HG02588 (cell line): Measurements from ENCODE around the gene AVPR2.

Experiments
- ATAC-seq: cut with Tn5 transposase; IDR thresholded peaks from one replicate; pipeline ENCODE4 v1.9.1; 2021; ENCODE audit warnings: mild to moderate bottlenecking, moderate library complexity; ENCODE audit not compliant: unreplicated experiment

Gene AVPR2

DNA sequence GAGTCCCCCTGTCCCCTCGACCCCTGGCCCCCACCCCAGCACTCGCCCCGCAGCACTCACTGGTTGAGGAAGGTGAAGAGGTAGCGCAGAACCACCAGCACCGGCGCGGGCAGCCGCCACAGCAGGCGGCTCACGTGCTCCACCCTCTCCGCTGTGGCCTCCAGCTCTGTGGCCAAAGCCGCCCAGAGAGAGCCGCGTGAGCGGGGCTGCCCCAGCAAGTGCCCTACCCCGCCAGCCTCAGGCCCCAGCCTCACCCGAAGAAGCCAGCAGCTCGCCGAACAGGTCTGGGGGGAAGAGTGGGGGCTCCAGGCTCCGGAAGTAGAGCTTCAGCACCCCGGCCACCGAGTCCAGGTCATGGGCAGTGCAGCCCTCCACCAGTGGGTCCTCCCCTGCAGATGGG lies 6.0 kb downstream of the AVPR2 start:
- no peak for ATAC-seq

DNA sequence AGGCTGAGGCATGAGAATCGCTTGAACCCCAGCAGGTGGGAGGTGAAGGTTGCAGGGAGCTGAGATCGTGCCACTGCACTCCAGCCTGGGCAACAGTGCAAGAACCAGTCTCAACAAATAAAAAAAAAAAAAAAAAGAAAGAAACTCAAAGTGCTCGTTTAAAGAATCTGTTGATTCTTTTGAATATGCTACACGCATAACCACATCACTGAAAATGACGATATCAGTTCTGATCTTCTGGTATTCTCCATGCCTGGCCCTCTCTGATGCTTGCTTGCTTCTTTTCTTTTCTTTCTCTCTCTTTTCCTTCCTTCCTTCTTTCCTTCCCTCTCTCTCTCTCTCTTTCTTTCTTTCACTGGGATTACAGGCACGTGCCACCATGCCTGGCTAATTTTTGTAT lies 7.3 kb downstream of the AVPR2 start:
- ATAC-seq, result no peak

DNA sequence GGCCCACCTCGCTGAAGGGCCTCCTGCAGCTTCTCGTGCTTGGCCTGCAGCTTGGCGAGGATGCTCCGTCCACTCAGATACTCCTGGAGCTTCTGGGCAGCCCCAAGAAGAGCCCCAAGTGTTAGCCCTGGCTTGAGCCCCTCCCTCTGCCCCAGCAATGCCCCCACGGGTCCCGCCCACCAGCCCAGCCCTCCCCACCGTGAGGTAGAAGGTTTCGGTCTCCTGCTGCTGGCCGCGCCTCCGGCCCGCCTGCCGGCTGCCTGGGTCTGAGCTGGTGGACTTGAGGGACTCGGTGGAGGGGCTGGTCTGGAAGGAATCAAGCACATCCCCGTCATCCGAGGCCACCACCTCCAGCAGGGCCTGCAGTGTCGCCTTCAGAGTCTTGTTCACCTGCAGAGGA lies 8.7 kb downstream of the AVPR2 start:
- ATAC-seq, result no peak

DNA sequence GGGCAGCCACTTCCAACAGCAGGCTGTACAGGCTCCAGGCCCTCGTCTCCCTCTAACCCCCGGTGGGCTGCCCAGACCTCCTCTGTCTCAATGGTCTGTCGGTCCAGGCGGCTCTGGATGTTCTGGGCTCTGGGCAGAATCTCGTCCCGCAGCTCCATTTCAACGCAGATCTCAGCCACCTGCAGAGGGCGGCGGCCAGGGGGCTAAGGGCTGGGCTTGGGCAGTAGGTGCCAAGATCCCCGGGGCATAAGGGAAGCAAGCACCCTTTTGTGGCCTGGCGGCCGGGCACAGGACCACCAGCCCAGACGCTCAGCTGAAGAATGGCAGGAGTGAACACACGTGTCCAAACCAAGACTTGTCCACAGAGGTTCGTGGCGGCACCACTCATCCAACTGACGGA lies 9.2 kb downstream of the AVPR2 start:
- ATAC-seq, result no peak

DNA sequence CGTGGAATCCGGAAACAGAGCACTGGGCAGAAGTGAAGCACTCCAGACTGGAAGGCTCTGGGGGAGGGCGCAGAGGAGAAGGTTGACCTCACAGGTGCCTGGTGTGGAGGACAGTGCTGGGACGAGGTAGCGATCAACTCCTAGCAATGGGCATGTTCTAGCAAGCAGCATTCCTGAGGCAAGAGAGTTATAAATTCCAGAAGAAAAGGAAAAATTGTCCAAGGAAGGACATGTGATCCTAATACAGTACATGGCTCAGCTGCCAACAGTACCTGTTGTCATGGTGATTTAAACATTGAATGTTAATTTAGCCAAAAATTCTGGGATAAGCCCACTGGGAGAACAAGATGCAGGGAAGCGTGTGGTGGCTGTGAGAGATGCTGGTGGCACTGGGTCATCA lies 13.4 kb downstream of the AVPR2 start:
- ATAC-seq, result no peak

DNA sequence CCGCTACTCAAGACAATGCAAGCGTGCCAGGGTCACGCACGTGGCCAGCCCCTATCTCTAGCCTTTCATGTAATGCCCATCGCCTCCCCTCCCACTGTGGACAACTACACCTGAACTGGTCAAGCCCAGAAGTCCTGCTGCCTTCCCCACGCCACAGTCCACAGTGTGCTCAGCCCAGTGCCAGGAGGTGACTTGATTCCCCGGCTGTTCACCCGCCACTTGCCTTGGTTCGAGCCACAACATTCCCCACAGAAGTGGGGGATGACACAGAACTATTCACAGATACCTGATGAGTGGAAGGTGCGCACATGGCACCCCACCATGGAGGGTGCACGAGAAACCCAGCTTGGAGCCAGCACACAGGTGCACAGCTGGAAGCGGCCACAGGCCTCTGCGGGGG lies 14.8 kb downstream of the AVPR2 start:
- no peak for ATAC-seq

DNA sequence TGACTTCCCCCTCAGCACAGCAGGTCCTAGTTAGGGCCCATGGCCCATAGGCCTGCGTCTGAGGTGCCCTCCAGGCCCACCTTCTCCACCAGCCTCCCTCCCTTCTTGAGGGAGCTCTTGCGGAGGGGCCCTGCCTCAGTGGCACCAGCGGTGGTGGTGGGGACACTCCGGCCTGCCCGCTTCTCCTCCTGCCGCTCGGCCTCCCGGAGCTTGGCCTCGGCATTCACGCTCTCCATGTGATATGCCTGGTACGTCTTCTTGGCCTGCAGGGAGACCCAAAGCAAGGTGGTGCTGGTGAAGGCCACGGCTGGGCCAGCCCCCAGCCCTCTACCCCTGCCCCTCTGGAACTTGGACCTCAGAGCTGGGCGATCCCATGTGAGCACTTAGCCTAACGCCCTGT lies 16.1 kb downstream of the AVPR2 start:
- no peak for ATAC-seq

DNA sequence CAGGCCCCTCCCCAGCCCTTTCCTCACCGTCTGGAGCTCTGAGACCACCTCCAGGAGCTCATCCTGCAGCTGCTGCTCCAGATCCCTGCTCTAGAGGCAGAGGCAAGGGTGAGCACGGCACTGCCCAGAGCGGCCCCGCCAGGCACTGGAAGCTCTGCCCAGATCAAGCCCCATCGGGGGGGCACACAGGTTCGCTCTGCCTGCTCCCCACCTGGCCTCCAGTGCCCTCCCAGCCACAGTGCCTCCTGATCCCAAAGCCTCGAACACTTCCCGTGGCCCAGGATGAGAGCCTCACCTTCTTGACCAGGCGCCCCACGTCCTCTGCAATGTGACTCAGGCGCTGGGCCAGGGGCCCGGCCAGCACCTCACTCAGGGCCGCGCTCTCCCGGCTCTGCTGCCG lies 16.6 kb downstream of the AVPR2 start:
- no peak for ATAC-seq

DNA sequence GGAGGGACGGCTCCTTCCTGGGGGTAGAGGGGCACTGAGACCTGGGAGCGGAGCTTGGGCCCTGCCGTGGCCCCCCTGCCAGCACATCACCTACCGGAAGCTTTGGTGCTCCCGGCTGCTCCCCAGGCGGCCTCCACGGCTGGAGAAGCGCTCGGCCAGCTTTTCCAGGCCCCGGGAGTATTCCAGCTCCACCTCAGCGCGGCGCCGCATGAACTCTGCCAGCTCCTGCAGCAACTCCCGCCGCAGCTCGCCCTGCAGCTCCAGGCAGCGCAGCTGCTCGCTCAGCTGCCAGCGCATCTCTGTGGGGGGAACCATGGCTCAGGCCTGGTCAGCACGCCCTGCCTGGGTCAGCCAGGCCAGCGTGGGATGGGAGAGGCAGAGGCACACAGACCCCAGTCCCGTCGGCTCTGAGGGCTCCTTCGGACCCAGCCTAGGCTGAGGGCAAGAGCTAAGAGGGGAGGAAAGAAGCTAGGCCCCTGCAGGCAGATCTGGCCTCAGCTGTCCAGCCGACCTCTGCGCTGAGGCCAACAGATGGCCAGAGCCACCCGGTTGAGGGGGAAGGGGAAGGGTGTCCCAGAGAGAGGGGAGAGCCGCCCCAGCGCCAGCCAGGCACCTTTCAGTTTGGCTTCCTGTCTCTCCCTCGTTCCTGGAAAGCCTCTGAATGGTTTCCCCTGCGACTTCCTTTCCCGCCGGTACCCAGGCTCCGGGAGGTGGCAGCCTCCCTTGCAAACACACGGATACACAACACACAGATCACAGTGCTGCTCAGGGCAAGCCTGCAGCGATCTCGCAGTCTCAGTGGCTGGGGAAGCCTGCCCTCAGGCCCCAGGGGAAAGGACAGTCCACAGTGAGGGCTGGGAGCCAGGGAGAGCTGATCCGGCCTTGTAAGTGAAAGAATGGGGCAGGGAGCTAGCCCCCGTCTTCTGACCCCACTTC lies 17.3 kb downstream of the AVPR2 start:
- ATAC-seq, result no peak

DNA sequence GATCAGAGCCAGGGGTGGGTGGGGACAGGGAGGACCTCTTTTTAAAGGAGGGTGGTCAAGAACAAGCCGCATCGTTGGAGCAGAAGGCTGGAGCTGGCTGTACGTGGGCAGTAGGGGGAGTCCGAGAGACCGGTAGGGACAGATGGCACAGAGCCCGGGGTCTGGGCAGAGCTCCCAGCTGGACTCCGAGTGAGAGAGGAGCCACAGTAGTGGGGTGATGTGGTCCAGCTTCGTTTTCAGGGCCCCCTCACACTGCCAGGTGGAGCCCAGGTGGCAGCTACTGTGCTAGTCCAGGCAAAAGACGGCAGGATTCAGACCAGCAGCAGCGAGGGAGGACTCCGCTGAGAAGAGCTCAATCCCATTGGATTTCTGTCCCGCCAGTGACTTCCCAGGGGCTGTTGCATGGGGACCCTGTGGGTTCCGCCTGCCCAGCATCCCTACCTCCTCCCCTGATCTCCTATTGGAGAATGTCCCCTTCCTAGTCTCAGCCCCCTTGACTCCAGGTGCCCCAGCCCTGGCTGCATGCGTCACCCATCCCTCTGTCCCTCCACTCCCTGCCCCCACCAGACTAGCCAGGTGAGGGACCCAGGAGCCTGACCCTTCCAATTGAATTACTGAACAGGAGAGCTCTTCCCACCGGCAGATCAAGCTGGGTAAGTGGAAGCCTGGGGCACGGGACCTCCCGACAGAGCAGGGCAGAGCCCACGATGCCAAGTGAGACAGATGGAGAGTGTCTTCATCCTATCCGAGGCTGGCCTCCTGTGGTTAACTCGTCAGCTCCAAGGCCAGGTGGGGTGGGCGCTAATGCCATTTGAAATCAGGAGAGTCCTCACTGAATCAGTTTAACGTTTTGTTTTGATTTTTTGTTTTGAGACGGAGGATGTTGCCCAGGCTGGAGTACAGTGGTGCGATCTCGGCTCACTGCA lies 18.7 kb downstream of the AVPR2 start:
- no peak for ATAC-seq

DNA sequence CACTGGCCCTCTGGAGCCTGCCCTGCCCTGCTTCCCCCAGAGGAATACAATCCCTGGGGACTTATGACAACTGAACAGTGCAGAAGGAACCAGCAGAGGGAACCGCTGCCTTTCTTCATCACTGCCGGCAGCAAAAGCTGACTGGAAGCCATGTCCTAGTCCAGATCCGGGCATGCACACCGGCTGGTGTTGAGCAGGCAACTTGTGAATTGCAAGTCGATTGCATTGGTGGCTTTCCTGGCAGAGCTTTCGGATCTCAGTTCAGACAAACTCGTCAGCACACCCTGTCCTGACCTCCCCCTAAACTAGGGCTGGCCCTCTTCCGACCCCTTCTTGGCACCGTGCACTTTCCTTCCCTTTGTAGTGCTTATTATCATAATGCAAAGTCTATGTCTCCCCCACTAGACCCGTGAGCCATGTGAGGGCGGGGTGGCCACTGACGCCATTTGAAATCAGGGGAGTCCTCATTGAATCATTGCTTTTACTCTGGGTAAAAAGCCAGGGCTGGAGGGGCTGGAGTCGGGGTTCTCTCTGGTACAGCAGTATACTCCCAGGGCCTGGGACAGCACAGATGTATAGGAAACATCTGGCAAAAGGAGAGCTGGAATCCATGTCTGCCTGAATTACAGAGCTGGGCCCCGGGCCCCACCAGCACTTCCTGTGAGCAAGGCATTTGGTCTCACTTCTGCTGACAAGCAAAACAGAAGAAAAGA lies 19.8 kb downstream of the AVPR2 start:
- no peak for ATAC-seq

DNA sequence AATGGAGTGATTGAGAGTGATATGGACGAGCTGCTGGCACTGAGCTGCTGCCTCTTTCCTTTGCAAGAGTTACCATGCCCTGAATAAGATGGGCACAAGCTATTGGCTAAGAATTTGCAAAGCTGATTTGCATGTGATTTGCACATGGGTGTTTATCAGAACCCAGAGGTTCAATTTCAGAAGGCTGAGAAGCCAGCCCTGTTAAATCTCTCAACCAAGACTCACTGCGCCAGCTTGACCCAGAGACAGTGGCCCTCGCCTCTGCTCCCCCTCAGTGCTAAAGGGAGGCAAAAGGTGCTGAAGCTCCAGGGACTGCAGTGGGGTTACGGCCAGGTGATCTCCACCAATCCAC lies 20.9 kb downstream of the AVPR2 start:
- no peak for ATAC-seq

DNA sequence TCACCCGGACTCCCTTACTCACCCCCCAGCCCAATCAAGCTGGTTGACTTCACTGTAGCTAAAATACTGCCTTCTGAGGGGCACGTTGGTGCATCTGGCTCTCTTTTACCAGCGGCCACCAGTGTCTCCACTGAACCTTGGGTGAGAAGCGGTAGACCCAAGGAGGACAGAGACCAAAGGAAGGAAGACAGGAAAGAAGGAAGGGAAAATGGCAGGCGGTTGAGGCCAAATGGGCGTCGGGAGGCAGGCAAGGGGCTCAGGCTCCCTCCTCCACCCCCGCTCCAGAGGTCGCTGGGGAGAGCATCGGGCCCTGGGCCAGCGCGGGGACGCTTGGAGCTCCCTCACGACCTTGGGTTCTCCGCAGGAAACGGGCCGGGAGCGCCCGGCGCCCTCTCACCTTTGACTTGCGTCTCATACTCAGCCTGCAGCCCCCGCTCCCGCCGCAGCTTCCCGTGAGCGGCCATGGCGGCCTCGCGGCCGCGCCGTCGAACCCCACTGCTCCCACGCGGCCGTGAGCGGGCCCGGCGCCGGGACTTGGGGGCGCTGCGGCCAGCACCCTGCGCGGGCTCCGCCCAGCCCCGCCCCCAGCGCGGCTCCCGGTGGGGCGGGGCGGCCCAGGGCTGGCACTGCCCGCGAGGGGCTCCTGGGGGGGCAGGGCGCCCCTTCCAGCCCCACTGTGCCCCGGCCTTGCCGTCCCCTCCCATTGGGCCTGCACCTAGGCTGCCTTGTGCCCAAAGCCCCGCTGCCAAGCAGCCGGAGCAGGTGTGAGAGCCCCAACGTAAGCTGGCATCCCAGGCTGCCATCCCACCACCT lies 21.5 kb downstream of the AVPR2 start, which contains the start of gene ARHGAP4:
Gene ARHGAP4, minus strand, starts transcription at position 526 of the 813 bp plus-strand sequence. Its CDS starts 62 bp downstream, at position 464.
- no peak for ATAC-seq

DNA sequence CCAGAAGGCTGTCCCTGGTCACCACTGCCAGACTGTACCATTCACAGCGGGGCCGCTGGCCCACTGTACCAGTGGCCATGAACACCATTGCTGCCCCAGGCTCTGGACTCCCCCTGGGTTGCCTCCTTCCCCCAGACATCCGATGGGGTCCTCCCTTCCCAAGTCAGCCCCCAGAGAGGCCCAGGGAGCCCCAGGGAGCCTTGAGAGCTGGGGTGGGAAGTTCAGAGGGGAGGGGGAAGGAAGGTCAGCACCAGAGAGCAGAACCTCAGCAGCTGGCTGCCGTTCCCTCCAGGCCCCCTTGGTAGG lies 22.0 kb downstream of the AVPR2 start:
- ATAC-seq, result no peak

DNA sequence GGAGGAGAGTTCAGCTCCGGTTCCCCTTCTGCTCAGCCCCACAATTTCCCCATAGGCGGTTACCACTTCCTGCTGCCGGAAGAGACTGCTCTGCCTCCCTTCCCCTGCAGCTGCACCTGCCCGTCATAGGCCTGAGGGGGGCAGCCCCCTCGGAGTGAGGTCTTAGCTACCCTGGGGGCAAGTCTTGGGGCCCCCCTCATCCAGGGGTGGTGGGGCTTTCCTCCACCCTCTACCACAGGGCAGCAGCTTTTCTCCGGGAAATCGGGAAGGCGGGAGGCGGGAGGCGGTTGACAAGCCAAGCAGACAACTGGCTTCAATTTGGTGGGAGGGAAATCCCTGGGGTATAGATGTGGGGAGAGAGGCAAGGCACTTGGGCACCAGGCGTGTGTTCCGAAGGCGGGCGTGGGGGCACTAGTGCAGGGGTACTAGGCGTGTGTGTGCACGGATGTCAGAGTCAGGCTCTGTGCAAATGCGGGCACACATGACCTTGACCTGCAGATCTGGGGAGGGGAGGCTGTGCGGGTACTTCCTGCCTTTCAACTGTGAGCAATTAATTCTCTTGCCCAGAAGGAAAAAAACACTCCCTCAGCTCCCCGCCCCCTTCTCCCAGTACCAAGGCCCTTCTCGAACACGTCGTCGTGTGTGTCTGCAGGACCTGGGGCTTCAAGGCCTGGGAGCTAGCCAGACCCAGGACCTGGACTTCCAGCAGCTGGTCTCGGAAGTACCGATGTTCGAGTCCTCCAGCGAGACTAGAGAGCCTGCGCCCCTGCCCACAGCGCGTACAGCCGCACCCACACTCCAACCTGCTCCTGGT lies 22.6 kb downstream of the AVPR2 start:
- peak; percentile 34 for ATAC-seq

DNA sequence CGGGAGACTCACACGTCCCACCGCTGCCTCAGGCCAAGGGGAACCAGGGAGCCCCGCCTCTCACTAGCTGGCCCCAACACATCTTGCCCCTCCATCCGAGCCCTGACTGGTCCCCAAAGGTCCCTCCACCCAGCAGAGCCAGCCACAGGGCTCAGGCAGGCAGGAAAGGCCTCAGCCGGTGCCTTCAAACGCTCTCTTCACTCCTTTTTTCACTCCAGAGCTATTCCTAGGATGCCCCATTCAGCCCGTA lies 23.1 kb downstream of the AVPR2 start:
- ATAC-seq, result no peak

DNA sequence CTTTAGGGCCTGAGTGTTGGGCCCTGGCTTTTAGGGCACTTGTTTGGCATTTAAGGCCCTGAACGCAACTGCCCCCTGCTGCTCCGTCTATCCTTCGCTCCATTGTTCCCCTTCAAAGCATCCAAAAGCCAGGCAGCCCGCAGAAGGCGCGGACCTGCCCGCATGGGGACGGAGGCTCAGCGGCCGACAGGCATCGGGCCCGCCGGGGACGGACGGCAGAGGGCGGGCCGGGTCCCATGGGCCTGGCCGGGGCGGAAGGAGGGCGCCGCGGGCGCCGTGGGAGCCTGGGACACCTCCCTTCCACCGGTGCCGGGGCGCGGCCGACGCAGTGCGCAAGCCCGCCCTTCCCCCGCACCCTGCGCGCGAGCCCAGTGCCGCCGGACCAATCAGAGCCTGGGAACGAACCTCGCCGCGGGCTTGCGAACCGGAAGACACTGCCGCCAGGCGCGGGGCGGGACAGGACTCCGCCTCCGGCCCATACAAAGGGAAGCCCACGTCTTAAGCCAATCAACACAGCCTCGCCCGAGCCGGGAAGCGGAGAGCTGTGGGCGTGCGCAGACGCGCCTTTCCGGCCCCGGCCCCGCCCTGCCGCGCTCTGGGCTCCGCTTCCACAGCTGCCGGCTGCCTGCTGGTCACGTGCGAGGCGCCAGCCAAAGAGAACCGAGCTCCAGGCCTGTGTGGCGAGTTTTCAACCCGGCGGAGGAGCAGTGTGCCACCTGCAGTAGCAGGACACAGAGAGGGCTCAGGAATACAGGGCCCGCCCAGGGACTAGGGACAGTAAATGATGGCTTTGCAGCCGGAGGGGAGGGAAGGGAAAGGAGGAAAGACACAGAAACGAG lies 23.7 kb downstream of the AVPR2 start:
- ATAC-seq, result peak; percentile 65

DNA sequence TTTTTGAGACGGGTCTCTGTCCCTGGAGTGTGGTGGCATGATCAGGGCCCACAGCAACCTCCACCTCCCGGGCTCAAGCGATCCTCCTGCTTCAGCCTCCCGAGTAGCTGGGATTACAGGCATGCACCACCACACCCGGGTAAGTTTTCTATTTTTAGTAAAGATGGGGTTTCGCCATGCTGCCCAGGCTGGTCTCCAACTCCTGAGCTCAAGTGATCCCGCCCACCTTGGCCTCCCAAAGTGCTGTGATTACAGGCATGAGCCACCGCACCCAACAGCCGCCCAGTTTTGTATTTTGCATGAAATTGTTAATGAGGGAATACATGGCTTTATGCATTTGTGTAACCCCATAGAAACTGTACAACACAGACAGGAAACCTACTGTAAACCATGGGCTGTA lies 24.4 kb downstream of the AVPR2 start:
- ATAC-seq, result no peak

DNA sequence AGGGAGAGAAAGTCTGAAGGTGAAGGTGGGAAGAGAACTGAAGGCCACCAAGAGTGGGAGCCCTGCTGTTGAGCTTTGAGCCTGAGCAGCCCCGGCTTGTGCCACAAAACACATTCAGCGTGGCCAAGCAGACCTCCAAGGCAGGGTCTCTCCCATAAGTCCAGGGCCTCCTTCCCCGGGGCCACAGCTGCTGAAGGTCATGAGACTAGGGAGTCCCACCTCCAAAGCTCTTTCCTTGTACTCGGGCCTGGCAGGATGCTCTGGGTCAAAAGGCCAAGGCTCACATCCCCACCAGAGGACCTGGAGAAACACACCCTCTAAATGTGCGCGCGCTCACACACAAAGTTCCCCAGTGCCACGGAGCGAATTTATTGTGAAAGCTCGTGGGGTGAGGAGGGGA lies 25.1 kb downstream of the AVPR2 start:
- ATAC-seq, result no peak
